K562 (cell line): ENCODE data around the gene MX1.

Experiments used
- BRCA1 ChIP-seq, 2 experiments: fragments of 450-650 bp in 1 of 2; sonication (generic) in 1 of 2; formaldehyde crosslinking in 1 of 2; IDR thresholded peaks; 2 replicates each; pipeline versions ENCODE4 v1.5.0 to v1.6.1; 2017 to 2020; ENCODE audit warnings: mild to moderate bottlenecking in 1 of 2, missing genetic modification reagents in 1 of 2
- FOXK1 ChIP-seq: sonication (generic); formaldehyde crosslinking; IDR thresholded peaks from 2 replicates; pipeline ENCODE4 v1.8.0; 2022; ENCODE audit warnings: missing genetic modification reagents, mild to moderate bottlenecking, borderline replicate concordance
- NCOR1 ChIP-seq: fragments of 450-650 bp; IDR thresholded peaks from 2 replicates; pipeline ENCODE4 v1.6.1; 2016; ENCODE audit warnings: mild to moderate bottlenecking, moderate library complexity
- POLR2A ChIP-seq: fragments of 450-650 bp; conservative IDR thresholded peaks from 2 replicates; pipeline ENCODE4 v1.6.1; 2016
- POLR2AphosphoS5 ChIP-seq: IDR thresholded peaks from 2 replicates; pipeline ENCODE4 v1.6.1; 2011; ENCODE audit warnings: mild to moderate bottlenecking, low read depth, low read length, moderate library complexity; ENCODE audit not compliant: control insufficient read depth, insufficient read depth
- REST ChIP-seq, 2 experiments: fragments of 450-650 bp; formaldehyde crosslinking in 1 of 2; IDR thresholded peaks; 2 replicates each; pipeline versions ENCODE4 v1.4.0 to v1.6.1; 2014 to 2020; ENCODE audit warnings: mild to moderate bottlenecking in 2 of 2, borderline replicate concordance in 1 of 2, low read depth in 1 of 2
- RFX5 ChIP-seq: IDR thresholded peaks from 2 replicates; pipeline ENCODE4 v1.6.1; 2011; ENCODE audit warnings: low read depth, mild to moderate bottlenecking, improper control_type of control experiment, low read length
- ZNF583 ChIP-seq: fragments of 250-450 bp; sonication (Bioruptor Pico); IDR thresholded peaks from 2 replicates; pipeline ENCODE4 v1.4.0; 2020

GRCh38 chr21:41428847-41429246 is 2.8 kb downstream of the MX1 start:
- TF ChIP-seq NCOR1 (no peak), POLR2A (no peak), POLR2AphosphoS5 (no peak), RFX5 (no peak), REST (IDR thresholded peaks at IDR 0.05; ENCODE audit: borderline replicate concordance) (no peak), REST (CRISPR knock-in tag; IDR thresholded peaks at IDR 0.05; ENCODE audit: low read depth) (no peak), ZNF583 (CRISPR knock-in tag) (no peak), BRCA1 (IDR thresholded peaks at IDR 0.05) (no peak), BRCA1 (CRISPR knock-in tag; IDR thresholded peaks at IDR 0.05) (no peak), FOXK1 (CRISPR knock-in tag) (no peak)
